ENCODE measurements around the gene CXADR. TPM values are rescaled to one million over a fixed set of nuclear protein-coding genes. Genes with fewer than 3 reads are reported as not detected.
"Not testable (repeated sequence)": the region's sequence is repeated elsewhere in the genome, so short reads cannot be mapped to it uniquely, and the experiment has no call there.

The CXADR gene
- total and polyA plus RNA-seq, 4 donors: 6.3 to 40.2 (median 18.8) TPM

DNA sequence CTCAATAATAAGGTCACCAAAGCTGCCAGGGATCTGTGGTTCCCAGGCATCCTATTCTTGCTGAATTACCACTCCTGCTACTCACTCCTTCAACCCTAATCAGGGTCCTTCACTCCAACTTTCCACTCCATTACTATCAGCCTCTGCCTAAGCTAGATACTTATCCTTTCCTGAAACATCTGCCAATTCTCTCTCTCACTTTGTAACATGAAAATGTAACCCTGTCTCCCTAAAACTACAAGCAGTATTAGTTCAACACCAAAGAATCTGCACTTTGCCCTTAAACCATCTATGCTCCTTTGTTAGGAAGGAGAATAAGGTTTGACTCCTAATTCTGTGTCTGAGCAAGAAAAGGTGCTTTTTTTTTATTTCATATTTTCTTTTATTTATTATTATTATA is 15.5 kb upstream of the CXADR start:
- Histone ChIP-seq H3K9ac (ENCODE audit: insufficient read depth in 1 of 2, low read length in 2 of 2) (no peak overlapping the region), H3K27me3 (ENCODE audit: control insufficient read depth in 3 of 3, insufficient read depth in 3 of 3, low read length in 2 of 3) (no peaks in the 10 kb centered on the region), H3K27ac (ENCODE audit: low read depth in 1 of 2, low read length in 1 of 2) (no peak overlapping the region), H3K4me3 (no peak overlapping the region), H3K9me3 (ENCODE audit: control insufficient read depth in 4 of 4, insufficient read depth in 3 of 4, low read length in 3 of 4) (no peaks in the 10 kb centered on the region), H3K4me1 (ENCODE audit: control insufficient read depth in 5 of 5, insufficient read depth in 5 of 5, low read length in 5 of 5) (no peaks in the 10 kb centered on the region), H3K36me3 (ENCODE audit: control insufficient read depth in 4 of 4, insufficient read depth in 4 of 4, low read length in 4 of 4) (no peaks in the 10 kb centered on the region)
- ATAC-seq (ENCODE audit: insufficient read depth, low FRiP score) (no peak), DNase-seq (no peak)
- no peak for TF ChIP-seq CTCF (IDR thresholded peaks at IDR 0.05; ENCODE audit: control extremely low read depth, extremely low read depth)

- ATAC-seq (ENCODE audit: insufficient read depth, low FRiP score) (no peak), DNase-seq (no peak)
- Histone ChIP-seq H3K36me3 (ENCODE audit: control insufficient read depth in 4 of 4, insufficient read depth in 4 of 4, low read length in 4 of 4) (no peaks in the 10 kb centered on the region), H3K4me3 (no peak overlapping the region), H3K4me1 (ENCODE audit: control insufficient read depth in 5 of 5, insufficient read depth in 5 of 5, low read length in 5 of 5) (no peaks in the 10 kb centered on the region), H3K27me3 (ENCODE audit: control insufficient read depth in 3 of 3, insufficient read depth in 3 of 3, low read length in 2 of 3) (no peaks in the 10 kb centered on the region), H3K9me3 (ENCODE audit: control insufficient read depth in 4 of 4, insufficient read depth in 3 of 4, low read length in 3 of 4) (no peaks in the 10 kb centered on the region), H3K27ac (ENCODE audit: low read depth in 1 of 2, low read length in 1 of 2) (no peak overlapping the region), H3K9ac (ENCODE audit: insufficient read depth in 1 of 2, low read length in 2 of 2) (no peak overlapping the region)
- no peak for TF ChIP-seq CTCF (IDR thresholded peaks at IDR 0.05; ENCODE audit: control extremely low read depth, extremely low read depth)
- WGBS, 2 donors: 76 to 93% methylated on average over 2 of the region's 2 CpGs
Observed at GRCh38 chr21:17498586-17498985, 14.3 kb upstream of the CXADR start.

DNA sequence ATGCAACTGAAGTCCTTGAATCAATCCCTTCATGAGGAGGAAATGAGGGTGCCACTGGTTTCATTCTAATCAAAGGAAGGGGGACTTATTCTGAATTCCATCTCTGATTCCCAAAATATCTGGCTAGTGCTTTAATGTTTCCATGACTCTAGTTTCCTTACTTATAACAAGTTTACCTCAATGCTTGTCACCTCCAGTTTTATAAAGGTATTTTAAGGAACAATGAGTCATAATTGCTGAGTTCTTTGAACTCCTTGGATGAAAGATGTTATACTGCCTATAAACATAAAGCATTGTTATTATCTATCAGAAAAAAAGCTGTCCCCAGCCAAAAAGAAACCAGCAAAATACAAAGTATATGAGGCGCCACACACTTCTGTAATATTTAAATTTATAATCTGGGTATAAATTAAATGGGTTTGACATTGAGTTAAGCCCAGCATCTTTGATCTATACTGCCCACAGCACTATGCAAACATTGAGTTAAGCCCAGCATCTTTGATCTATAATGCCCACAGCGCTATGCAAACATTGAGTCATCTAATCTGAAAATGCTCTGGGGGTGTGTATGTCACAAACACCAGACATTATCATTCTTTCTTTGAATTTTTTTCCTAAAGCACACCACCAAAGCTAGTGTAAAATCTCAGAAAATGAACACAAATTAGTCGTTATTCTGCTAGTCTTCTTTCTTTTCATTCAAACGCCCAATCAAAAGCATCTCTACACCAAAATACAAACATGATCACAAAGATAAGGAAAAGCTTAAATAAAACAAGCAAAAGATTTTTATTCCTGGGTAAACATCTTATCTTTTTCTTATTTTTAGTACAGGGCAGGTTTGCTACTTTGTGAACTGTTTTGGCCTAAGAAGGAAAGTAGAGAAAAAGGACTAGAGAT is 11.5 kb upstream of the CXADR start:
- no peak overlapping the region for H3K27ac ChIP-seq (ENCODE audit: low read depth in 1 of 2, low read length in 1 of 2)
- no peak for ATAC-seq (ENCODE audit: insufficient read depth, low FRiP score)
- no peaks in the 10 kb centered on the region for H3K27me3 ChIP-seq (ENCODE audit: control insufficient read depth in 3 of 3, insufficient read depth in 3 of 3, low read length in 2 of 3)
- no peaks in the 10 kb centered on the region for H3K36me3 ChIP-seq (ENCODE audit: control insufficient read depth in 4 of 4, insufficient read depth in 4 of 4, low read length in 4 of 4)
- TF ChIP-seq CTCF (IDR thresholded peaks at IDR 0.05; ENCODE audit: control extremely low read depth, extremely low read depth): no peak
- H3K4me3 ChIP-seq: no peak overlapping the region
- no peak overlapping the region for H3K9ac ChIP-seq (ENCODE audit: insufficient read depth in 1 of 2, low read length in 2 of 2)
- 65 to 71% methylated on average over 4 of the region's 4 CpGs for WGBS, 2 donors
- no peak for DNase-seq
- H3K9me3 ChIP-seq (ENCODE audit: control insufficient read depth in 4 of 4, insufficient read depth in 3 of 4, low read length in 3 of 4): no peaks in the 10 kb centered on the region
- no peaks in the 10 kb centered on the region for H3K4me1 ChIP-seq (ENCODE audit: control insufficient read depth in 5 of 5, insufficient read depth in 5 of 5, low read length in 5 of 5)

GRCh38 chr21:17502985-17503384 is 9.9 kb upstream of the CXADR start:
- DNase-seq; H3K4me1 ChIP-seq (ENCODE audit: control insufficient read depth in 5 of 5, insufficient read depth in 5 of 5, low read length in 5 of 5); ATAC-seq (ENCODE audit: insufficient read depth, low FRiP score); H3K4me3 ChIP-seq; H3K36me3 ChIP-seq (ENCODE audit: control insufficient read depth in 4 of 4, insufficient read depth in 4 of 4, low read length in 4 of 4); H3K27ac ChIP-seq (ENCODE audit: low read depth in 1 of 2, low read length in 1 of 2); H3K9me3 ChIP-seq (ENCODE audit: control insufficient read depth in 4 of 4, insufficient read depth in 3 of 4, low read length in 3 of 4); H3K27me3 ChIP-seq (ENCODE audit: control insufficient read depth in 3 of 3, insufficient read depth in 3 of 3, low read length in 2 of 3); H3K9ac ChIP-seq (ENCODE audit: insufficient read depth in 1 of 2, low read length in 2 of 2): not testable (repeated sequence)
- 82 to 86% methylated on average over 5 of the region's 5 CpGs for WGBS, 2 donors
